ENCODE data around the gene SLBP. TPM values are rescaled to one million over a fixed set of nuclear protein-coding genes. Genes with fewer than 3 reads are reported as not detected.

SLBP gene
- 31.3 TPM for total RNA-seq

- peak; percentile 95 for ATAC-seq
Measured at GRCh38 chr4:1712216-1713002, at the start of gene SLBP. Gene SLBP (minus strand): TSS chr4:1712319. CDS start chr4:1712188, 131 bp downstream.

- peak; percentile 50 for ATAC-seq
Measured at GRCh38 chr4:1761130-1761689, 49.1 kb upstream of the SLBP start.

- ATAC-seq: peak; percentile 44
Measured at GRCh38 chr4:1760521-1761071, 48.5 kb upstream of the SLBP start.

DNA sequence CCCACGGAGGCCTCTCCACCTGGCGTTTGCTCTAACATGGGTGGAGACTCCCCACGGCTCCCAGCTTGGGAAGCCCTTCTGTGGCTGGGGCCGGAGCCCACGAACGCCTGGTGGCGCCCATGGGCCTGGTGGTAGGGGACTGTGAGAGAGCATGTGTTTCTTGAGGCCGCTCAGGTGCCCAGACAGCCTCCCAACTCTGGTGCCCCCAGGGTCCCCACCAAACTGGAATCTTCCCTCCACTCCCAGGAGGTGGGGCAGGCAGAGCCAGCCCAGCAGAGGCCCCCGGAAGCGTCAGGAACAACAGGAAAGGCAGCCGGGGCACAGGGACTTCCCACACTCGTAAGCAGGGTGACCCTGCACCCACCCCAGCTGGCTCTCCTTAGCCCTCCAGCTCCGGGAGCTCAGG lies 47.7 kb upstream of the SLBP start:
- peak; percentile 22 for ATAC-seq

- ATAC-seq: peak; percentile 12
Measured at GRCh38 chr4:1759170-1759817, 47.2 kb upstream of the SLBP start.

- ATAC-seq: peak; percentile 70
Measured at GRCh38 chr4:1758306-1759121, 46.4 kb upstream of the SLBP start.

DNA sequence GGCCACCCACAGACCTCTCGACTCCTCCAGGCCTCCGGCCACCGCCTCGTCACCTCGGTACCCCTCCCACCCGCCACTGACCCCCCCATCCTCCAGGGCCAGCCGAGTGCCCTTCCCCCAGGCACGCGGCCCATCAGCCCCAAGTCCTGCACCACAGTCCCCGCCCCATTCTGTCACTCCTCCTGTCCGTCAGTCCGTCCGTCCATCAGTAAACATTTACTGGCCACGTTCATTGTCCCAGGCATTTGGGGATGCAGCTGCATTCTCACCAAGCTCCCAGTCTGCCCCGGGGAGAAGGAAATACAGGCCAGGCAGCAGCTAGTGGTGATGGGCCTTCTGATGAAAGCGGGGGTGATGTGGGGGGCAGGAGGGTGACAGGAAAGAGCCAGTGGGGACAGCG lies 45.7 kb upstream of the SLBP start:
- no peak for ATAC-seq

- no peak for ATAC-seq
Measured at GRCh38 chr4:1756893-1757779, 45.0 kb upstream of the SLBP start.

DNA sequence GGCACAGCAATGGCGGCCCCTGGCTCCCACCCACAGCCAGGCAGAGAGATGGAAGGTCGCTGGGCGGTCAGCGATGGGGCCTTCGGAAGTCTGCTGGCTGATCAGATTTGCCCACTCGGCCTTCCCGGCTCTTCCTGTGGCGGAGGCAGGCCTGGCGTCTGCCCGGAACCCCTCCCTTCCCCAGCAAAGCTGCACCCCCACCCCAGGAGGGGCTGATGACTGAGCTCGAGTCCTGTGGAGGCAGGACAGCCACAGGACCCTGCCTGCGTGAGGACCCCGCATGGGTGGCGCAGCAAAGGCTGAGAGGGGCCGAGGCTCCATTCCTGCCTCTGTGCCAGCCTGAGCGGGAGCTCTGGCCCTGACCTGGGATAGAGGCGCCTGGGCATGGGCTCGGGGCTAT lies 44.0 kb upstream of the SLBP start:
- ATAC-seq: no peak

DNA sequence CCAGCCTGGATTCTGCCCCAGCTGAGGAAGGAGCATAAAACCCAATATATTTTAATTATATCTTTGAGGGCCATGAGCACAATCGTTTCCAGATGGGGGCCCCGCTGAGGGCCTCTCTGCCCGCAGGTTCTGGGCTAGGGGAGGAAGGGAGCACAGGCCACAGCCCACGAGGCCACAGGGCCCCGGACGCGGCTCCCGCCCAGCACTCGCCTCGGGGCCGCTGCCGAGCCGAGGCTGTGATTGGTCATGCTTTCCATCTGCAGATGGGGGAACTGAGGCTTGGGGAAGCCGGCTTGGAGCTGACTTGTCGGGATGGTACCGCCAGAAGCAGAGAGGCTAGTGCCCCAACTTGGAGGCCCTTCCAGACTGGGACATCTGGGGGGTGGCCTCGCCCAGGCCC lies 43.2 kb upstream of the SLBP start:
- no peak for ATAC-seq

- ATAC-seq: peak; percentile 1
Measured at GRCh38 chr4:1754336-1754735, 42.2 kb upstream of the SLBP start.

DNA sequence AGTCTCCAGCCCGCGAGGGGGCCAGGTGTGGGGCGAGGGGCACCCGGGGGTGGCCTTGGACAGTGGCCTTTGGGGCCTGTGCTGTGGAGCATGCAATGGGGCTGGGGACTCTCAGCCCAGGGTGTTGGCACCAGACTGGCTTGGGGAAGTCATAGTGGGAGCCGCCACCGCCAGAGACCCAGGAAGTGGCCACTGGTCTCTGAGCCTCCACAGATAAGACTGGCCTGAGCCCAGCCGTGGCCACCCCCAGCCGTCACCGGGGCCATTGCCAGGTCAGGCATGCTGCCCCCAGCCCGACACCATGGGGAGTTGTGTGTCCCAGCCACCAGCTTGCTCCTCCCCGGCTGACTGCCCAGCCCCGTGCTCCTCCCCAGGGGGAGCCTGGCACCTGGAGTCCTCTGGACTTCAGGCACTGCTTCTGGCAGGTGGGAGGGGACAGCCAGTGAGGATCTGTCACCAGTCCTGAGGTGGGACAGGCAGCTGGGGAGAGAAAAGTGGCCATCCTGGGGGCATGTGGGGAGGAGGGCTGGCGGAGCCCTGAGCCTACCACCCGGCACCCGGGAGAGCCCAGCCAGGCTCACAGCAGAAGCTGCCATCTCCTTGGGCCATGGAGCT lies 41.7 kb upstream of the SLBP start:
- ATAC-seq: no peak

DNA sequence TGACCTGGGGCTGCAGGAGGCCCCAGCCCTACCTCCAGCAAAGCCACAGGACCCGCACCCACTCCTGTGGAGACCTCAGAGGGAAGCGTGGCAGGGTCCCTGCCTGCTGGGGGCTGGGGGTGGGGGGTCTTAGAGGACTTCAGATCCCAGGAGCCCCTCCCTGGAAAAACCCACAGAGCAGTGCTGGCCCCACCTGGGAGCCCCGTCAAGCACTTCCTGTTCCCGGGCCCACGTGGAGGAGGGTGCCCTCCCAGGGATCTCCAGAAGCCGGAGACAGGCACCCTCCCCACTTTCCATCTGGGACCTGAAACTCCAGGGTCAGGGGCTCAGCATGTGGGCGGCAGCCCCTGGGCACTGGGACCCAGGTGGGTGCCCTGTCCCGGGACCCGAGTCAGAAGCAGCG lies 41.2 kb upstream of the SLBP start:
- ATAC-seq: no peak

- ATAC-seq: peak; percentile 58
Measured at GRCh38 chr4:1752284-1753041, 40.3 kb upstream of the SLBP start.

DNA sequence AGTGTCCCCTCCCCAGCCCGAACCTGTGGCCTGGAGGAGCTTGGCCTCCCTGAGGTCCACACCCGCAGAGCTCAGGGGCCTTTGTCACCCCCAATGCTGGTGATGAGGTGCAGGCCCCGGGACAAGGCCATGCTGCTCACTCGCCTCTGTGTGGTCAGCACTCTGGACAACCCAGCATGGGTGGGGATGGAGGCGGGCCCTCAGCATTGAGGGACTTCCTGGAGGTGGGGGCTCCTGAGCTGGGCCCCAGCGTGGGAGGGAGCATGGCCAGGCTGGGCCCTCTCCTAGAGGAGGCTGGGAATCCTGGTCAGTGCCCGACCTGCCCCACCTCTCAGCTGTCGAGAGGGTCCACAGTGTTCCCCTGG lies 39.8 kb upstream of the SLBP start:
- peak; percentile 16 for ATAC-seq

DNA sequence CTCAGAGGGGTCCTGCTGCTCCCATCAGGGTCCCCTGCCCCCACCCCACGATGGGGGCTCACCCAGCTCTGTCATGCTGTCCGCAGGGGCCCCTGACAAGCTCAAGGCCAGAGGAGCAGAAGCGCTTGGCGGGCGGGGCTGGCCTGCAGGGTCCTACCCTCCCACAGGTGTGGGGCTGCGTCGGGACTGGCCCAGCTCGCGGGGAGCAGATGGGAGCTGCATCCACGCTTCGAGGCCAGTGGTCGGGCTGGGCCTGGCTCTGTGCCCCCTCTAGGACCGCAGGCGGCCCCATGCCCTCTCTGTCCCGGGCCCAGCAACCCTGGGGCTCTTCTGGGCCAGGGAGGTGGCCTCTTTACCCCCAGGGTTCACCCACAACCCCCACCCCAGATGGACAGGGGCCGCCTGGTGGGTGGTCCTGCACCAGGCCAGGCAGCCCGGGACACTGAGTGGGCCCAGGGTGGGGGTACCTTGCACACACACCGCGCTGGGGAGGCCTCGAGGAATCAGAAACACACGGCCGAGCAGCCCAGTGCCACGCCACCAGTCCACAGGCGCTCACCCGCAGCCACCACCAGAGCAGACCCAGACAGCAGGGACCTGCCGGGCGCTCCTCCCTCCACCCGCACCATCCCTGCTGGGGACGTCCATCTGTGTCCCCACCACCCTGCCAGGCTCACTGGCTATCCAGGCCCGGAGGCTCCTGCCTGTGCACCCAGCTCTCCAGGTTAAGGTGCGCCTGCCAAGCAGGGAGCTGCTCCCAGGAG lies 39.2 kb upstream of the SLBP start:
- ATAC-seq: peak; percentile 1

GRCh38 chr4:1750381-1751154 lies 38.4 kb upstream of the SLBP start:
- ATAC-seq: no peak

GRCh38 chr4:1749826-1750225 lies 37.7 kb upstream of the SLBP start:
- no peak for ATAC-seq

- ATAC-seq: no peak
Measured at GRCh38 chr4:1749370-1749769, 37.3 kb upstream of the SLBP start.
